OCI-LY7 (cell line): ENCODE measurements around the gene NDUFB2. TPM values are rescaled to one million over a fixed set of nuclear protein-coding genes. Genes with fewer than 3 reads are reported as not detected.

Experiments
- BruUV-seq: library from RNA; stranded (reverse); fragments of 400-500 nt; replicated peaks from 2 replicates; lab custom pipeline; 2021; lab: Mats Ljungman, UMichigan
- CTCF ChIA-PET: fragments of 300-600 bp; sonication (Branson Sonifier 250); formaldehyde crosslinking; loops from one replicate; lab custom pipeline; 2022; ENCODE audit warnings: antibody characterized with exemption; ENCODE audit not compliant: unreplicated experiment; lab: Charles Lee
- POLR2A ChIA-PET: fragments of 300-600 bp; sonication (Branson Sonifier 250); formaldehyde crosslinking; loops from one replicate; lab custom pipeline; 2022; ENCODE audit warnings: antibody characterized with exemption; lab: Charles Lee
- DNase-seq: peaks from one replicate; pipeline ENCODE4 v3.0.0-alpha.2; 2015; ENCODE audit warnings: low spot score
- H2AFZ ChIP-seq: fragments of 200-600 bp; sonication (generic), shearing (Covaris generic); 2 replicates; pipeline ENCODE4 v1.6.1; 2014; ENCODE audit warnings: mild to moderate bottlenecking, antibody characterized with exemption, low read length, moderate library complexity
- H3K27ac ChIP-seq: fragments of 200-600 bp; sonication (generic); 2 replicates; pipeline ENCODE4 v1.5.1; 2014; ENCODE audit warnings: mixed run types, low read depth, mild to moderate bottlenecking, moderate library complexity, low read length, inconsistent platforms; ENCODE audit not compliant: poor library complexity, severe bottlenecking
- H3K36me3 ChIP-seq: fragments of 200-600 bp; sonication (generic); 2 replicates; pipeline ENCODE4 v1.6.1; 2014; ENCODE audit warnings: mild to moderate bottlenecking, antibody characterized with exemption, low read length, moderate library complexity, mixed read lengths; ENCODE audit not compliant: insufficient read depth
- H3K4me1 ChIP-seq: fragments of 200-600 bp; sonication (generic); 2 replicates; pipeline ENCODE4 v1.5.1; 2014; ENCODE audit warnings: mild to moderate bottlenecking, low read length; ENCODE audit not compliant: insufficient read depth, poor library complexity, severe bottlenecking
- H3K4me2 ChIP-seq: fragments of 200-600 bp; sonication (generic); 2 replicates; pipeline ENCODE4 v1.6.1; 2014; ENCODE audit warnings: mild to moderate bottlenecking, low read length
- H3K4me3 ChIP-seq: fragments of 200-600 bp; sonication (generic); 2 replicates; pipeline ENCODE4 v1.5.1; 2014; ENCODE audit warnings: mild to moderate bottlenecking, low read depth, low read length; ENCODE audit not compliant: poor library complexity, severe bottlenecking
- H3K79me2 ChIP-seq: fragments of 200-600 bp; sonication (generic); 2 replicates; pipeline ENCODE4 v1.6.1; 2016; ENCODE audit warnings: low read depth, mild to moderate bottlenecking, low read length, moderate library complexity, mixed read lengths; ENCODE audit not compliant: insufficient read depth
- H3K9me2 ChIP-seq: fragments of 200-600 bp; sonication (generic); 2 replicates; pipeline ENCODE4 v1.6.1; 2016; ENCODE audit warnings: mild to moderate bottlenecking, low read length, mixed read lengths; ENCODE audit not compliant: insufficient read depth
- H3K9me3 ChIP-seq: fragments of 200-600 bp; sonication (generic); 2 replicates; pipeline ENCODE4 v1.6.1; 2014; ENCODE audit warnings: mild to moderate bottlenecking, mixed run types, low read length, mixed read lengths
- H4K20me1 ChIP-seq: fragments of 200-600 bp; sonication (generic); 2 replicates; pipeline ENCODE4 v1.6.1; 2014; ENCODE audit warnings: mild to moderate bottlenecking, antibody characterized with exemption, low read length, moderate library complexity, mixed read lengths; ENCODE audit not compliant: insufficient read depth
- EZH2phosphoT487 ChIP-seq: fragments of 200-600 bp; sonication (generic); IDR thresholded peaks from 2 replicates; pipeline ENCODE4 v1.6.1; 2018; ENCODE audit warnings: low read depth, borderline replicate concordance, mild to moderate bottlenecking, mixed run types, antibody characterized with exemption, low read length, moderate library complexity, mixed read lengths
- intact Hi-C: fragments of 100-400 bp; cut with micrococcal nuclease; formaldehyde crosslinking; loops from one replicate; pipeline ENCODE4 v1.10.0; 2022; ENCODE audit not compliant: unreplicated experiment
- total RNA-seq, 2 experiments: library from RNA; depleted of rRNA in 1 of 2; stranded (reverse); fragments of >200 nt in 1 of 2; shearing (Covaris generic) in 1 of 2; gene quantifications; 2 replicates each; pipeline ENCODE4 v1.2.3, GENCODE V29; 2014 to 2022
- TF ChIP-seq, protein P1 (sequence below): fragments of 200-600 bp; sonication (generic); conservative IDR thresholded peaks from 2 replicates; pipeline ENCODE4 v1.5.1; 2014; ENCODE audit warnings: mild to moderate bottlenecking, antibody characterized with exemption, low read length, moderate library complexity, mixed read lengths

The NDUFB2 gene
- total RNA-seq, 2 experiments from 2014 or later: 114 to 139 TPM

DNA sequence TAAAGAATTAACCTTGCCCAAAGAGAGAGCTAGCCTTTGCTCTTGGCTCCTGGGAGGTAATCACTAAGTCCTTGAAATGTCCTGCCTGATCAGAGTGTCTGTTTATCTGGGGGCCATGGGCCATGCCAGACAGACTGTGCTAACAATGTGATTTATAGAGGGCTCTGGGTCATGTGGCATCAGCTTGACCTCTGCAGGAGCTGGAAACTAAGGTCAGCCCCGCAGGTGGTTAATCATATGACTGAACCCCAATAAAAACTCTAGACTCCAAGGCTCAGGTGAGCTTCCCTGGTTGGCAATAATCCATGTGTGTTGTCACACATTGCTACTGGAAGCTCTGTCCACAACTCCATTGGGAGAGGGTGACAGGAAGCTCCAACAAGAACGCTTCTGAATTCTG, 47.5 kb downstream of the NDUFB2 start:
- POLR2A ChIA-PET: interaction anchor here (0.9 to 1.1 kb wide), 2 partner anchors 42 to 247 kb away, joined by 3 read pairs; no protein-coding TSS in a partner anchor

DNA sequence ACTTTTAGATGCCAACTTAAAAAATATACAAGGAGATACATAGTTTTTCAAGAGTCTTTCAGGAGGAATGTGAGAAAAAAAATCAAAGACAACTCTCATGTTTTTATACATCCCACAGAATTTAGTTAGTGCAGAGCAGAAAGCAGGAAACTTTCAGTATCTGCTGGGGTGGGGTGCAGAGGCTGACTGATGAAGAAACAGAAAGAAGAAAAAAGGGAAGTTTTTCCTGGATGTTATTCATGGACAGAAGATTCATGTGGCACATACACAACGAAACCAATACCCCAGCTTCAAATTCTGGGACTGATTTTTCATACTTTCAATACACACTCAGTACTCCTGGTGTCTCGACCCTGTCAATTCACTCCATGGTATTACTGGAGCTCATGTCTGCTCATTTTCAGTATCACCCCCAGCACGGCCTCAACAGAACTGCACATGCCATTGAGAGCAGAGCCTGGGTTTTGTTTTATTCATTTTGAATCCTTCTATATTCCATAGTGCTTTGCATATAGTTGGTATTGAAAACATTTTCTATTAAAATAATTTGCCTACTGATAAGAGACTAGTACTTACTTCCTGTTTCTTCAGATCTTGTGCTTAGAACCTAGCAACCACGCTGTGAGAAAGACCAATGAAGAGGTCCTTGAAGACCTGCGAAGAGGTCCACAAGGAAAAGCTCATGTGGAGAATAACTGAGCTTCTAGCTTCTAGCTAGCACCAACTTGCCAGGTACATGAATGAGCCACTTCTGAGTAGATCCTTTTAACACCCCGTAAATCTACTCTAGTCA, 49.0 kb downstream of the NDUFB2 start:
- no peaks in the 10 kb centered on the region for H3K4me1 ChIP-seq
- H4K20me1 ChIP-seq: no peaks in the 10 kb centered on the region
- no peak for TF ChIP-seq EZH2phosphoT487
- TF ChIP-seq, protein P1, sequence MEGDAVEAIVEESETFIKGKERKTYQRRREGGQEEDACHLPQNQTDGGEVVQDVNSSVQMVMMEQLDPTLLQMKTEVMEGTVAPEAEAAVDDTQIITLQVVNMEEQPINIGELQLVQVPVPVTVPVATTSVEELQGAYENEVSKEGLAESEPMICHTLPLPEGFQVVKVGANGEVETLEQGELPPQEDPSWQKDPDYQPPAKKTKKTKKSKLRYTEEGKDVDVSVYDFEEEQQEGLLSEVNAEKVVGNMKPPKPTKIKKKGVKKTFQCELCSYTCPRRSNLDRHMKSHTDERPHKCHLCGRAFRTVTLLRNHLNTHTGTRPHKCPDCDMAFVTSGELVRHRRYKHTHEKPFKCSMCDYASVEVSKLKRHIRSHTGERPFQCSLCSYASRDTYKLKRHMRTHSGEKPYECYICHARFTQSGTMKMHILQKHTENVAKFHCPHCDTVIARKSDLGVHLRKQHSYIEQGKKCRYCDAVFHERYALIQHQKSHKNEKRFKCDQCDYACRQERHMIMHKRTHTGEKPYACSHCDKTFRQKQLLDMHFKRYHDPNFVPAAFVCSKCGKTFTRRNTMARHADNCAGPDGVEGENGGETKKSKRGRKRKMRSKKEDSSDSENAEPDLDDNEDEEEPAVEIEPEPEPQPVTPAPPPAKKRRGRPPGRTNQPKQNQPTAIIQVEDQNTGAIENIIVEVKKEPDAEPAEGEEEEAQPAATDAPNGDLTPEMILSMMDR: no peak
- peaks cover 15% of the 10 kb centered on the region for H3K36me3 ChIP-seq
- H2AFZ ChIP-seq: no peak overlapping the region
- DNase-seq: no peak
- H3K9me3 ChIP-seq: no peaks in the 10 kb centered on the region
- no peaks in the 10 kb centered on the region for H3K9me2 ChIP-seq
- no peaks in the 10 kb centered on the region for H3K79me2 ChIP-seq
- POLR2A ChIA-PET: interaction anchor here (0.5 to 1.1 kb wide), 3 partner anchors 21 to 365 kb away, joined by 3 to 4 read pairs (median 3); no protein-coding TSS in a partner anchor
- intact Hi-C loops: no loop called here
- H3K4me3 ChIP-seq: no peak overlapping the region
- no peak overlapping the region for H3K27ac ChIP-seq
- no TSS peak for BruUV-seq
- no peak overlapping the region for H3K4me2 ChIP-seq
- CTCF ChIA-PET: no interaction called here

More for the DNA sequence above, 47.5 kb downstream of the NDUFB2 start:
- Histone ChIP-seq H3K9me3 (no peaks in the 10 kb centered on the region), H3K79me2 (no peaks in the 10 kb centered on the region), H3K4me2 (no peak overlapping the region), H3K36me3 (peaks cover 16% of the 10 kb centered on the region), H4K20me1 (no peaks in the 10 kb centered on the region), H2AFZ (no peak overlapping the region), H3K4me3 (no peak overlapping the region), H3K4me1 (no peaks in the 10 kb centered on the region), H3K27ac (no peak overlapping the region), H3K9me2 (no peaks in the 10 kb centered on the region)
- intact Hi-C loops: no loop called here
- TF ChIP-seq, protein P1: no peak
- TF ChIP-seq EZH2phosphoT487: no peak
- CTCF ChIA-PET: no interaction called here
- no peak for DNase-seq
- BruUV-seq: no TSS peak

DNA sequence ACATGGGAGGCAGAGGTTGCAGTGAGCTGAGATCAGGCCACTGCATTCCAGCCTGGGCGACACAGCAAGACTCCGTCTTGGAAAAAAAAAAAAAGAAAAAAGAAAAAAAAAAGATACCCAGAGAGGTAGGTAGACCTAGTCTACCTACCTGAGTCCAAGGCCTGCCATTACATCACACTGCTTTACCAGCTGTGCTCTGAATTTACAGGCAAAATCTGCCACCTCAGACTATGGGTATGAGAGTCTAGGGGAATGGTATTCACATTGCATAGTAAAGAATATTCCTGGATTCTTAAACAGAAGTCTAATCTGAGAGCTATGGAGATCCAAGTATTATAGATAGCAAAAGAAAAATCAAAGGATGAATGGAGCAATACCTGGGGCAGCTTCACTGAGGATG, 50.2 kb downstream of the NDUFB2 start:
- intact Hi-C loops: no loop called here
- DNase-seq: no peak
- Histone ChIP-seq H3K4me1 (no peaks in the 10 kb centered on the region), H2AFZ (no peak overlapping the region), H3K9me3 (no peaks in the 10 kb centered on the region), H4K20me1 (no peaks in the 10 kb centered on the region), H3K36me3 (peaks cover 15% of the 10 kb centered on the region), H3K9me2 (no peaks in the 10 kb centered on the region; the same call in 1 of the 2 replicates), H3K4me3 (no peak overlapping the region), H3K27ac (no peak overlapping the region), H3K4me2 (no peak overlapping the region), H3K79me2 (no peaks in the 10 kb centered on the region)
- no TSS peak for BruUV-seq
- POLR2A ChIA-PET: interaction anchor here (0.6 kb wide), 2 partner anchors 423 to 578 kb away, joined by 3 to 4 read pairs; no protein-coding TSS in a partner anchor
- TF ChIP-seq, protein P1: no peak
- TF ChIP-seq EZH2phosphoT487: no peak
- CTCF ChIA-PET: no interaction called here
